LoVo (cell line): ENCODE data around the gene RAB36.

ENCODE experiments used
- DNase-seq: peaks from one replicate; pipeline ENCODE4 v3.0.0-alpha.2; 2016; ENCODE audit warnings: low spot score

Gene RAB36

GRCh38 chr22:23182309-23183060 lies 37.2 kb downstream of the RAB36 start:
- no peak for DNase-seq

DNA sequence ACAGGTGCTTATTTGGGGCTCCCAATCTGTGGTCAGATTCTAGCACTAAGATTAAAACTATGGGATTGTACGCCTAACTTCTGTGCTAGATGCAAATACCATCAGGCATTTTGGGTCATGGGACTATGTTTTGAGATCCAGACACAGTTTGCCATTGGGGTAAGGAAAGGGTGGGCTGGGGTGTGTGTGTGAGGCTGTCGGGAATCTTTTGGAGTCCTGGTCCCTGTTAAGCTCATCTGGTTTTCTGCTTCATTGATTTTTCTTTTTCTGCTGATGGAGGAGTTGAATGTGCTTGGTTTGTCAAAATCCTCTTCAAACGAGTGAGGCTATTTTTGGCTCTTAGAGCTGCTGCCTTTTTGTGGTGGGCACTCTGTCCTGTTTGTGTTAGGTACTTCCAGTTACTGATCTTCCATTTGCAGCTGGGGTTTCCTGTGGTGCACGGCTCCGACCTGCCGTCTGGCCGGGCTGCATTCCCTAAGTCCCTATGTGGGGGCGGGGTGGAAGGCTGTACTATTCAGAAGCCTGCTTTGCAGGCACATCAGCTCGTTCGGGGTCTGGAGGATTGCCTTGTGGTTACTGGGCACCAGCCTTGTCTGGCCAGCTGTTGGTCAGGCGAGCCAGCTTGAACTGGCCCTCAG lies 37.9 kb downstream of the RAB36 start:
- DNase-seq = no peak

GRCh38 chr22:23184100-23184763 lies 39.0 kb downstream of the RAB36 start:
- DNase-seq = no peak

DNA sequence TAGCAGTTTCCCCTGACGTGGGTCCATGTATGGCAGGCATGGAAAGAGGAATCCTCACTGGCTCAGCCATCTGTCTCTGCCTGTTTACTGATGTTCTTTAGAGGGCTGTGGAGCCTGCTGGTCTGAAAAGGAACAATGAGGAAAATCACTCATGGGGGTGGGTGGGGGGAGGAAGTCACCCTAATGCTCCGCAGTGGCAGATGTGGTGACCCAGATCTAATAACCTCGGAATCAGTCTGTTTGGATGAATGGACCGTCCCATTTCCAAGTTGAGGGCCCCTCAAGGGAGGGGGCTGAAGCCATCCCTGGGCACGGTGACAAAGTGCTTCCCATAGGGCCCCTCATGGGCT lies 39.5 kb downstream of the RAB36 start:
- DNase-seq = no peak

DNA sequence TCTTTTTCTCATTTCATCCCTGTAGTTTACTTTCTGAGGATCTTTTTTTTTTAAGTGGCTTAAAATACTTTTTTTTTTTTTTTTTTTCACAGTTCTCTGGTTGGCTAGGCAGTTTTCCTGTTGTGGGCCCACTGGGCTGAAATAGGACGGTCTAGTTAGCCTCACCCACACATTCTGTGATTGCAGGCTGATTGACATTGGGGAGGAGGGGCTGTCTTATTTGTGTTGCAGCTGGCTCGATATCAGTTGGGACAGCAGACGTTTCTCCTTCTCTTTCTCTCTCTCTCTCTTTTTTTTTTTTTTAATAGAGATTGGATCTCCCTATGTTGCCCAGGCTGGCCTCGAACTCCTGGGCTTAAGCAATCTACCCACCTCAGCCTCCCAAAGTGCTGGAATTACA lies 41.9 kb downstream of the RAB36 start:
- no peak for DNase-seq

- no peak for DNase-seq
Measured at GRCh38 chr22:23187871-23188700, 42.8 kb downstream of the RAB36 start.

DNA sequence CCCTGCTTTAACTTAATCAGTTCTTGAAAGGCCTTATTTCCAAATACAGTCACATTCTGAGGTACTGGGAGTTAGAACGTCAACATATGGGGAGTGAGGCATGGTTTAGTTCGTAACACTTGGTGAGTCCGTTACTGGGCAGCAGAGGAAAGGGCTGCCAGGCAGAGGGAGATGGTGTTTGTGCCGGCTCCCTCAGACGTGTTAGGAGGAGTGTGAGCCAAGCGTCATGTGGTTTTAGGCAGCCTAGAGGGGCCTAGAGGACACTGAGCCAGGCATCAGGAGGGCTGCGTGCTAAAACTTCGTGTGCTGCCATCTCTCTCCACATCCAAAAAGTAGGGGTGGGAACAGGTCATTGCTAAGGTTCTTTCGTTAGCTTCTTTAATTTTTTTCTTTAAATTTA lies 45.2 kb downstream of the RAB36 start:
- DNase-seq = no peak

- no peak for DNase-seq
Measured at GRCh38 chr22:23192133-23192532, 46.9 kb downstream of the RAB36 start.

DNA sequence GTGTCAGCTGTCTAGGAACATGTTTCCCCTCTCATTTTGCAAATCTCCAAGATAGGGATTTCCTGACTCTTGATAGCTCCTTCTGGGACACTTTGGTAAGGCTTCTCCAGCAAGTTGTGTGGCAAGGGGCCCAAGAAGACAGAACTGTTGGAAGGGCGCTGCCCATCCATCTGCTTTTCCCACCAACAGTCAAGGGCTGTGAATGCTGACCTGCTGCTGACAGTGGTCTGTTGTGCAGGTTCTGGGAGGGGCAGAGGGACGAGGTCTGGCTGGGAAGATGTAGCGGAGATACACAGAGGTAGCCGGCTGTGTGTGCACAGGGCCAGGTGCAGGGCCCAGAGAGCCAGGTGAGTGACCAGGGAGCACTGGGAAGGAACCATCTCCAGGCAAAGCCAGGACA lies 47.3 kb downstream of the RAB36 start:
- DNase-seq = no peak

GRCh38 chr22:23193196-23193827 lies 48.0 kb downstream of the RAB36 start:
- DNase-seq = no peak

- no peak for DNase-seq
Measured at GRCh38 chr22:23193882-23194281, 48.6 kb downstream of the RAB36 start.

DNA sequence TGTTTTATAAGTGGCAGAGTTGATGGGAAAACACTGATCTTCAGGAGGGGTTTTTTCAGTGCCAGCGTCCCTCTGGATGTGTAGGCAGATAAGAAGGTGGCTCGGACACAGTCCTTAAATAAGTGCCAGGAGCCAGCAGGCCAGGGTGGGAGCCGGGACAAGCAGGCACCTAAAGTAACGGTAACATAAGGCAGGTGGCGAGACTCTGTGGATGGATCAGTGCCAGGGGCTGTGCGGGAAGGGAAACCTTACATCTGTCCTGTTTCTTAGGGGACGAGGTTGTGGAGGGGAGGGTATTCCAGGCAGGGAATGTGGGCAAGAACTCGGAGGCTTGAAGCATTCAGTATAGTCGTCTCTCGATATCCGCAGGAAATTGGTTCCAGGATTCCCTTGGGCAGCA lies 50.9 kb downstream of the RAB36 start:
- DNase-seq = no peak

DNA sequence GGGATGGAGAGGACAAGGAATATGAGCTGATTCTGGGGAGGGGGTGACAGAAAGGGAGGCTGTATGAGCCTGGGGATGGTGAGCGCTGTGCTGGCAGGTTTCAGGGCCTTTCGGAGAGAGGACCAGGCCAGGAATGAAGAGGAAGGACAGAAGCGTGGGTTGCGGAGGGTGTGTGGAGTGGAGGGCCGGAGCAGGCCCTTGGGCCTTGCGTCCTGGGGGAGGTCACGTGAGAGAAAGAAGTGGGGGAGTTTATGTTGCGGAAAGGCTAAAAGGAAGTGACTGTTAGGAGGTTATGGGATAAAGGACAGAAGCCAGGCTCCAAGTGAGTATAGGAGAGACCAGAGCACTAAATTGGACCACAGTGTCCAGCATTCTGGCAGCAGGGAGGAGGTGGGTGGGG lies 52.6 kb downstream of the RAB36 start:
- no peak for DNase-seq

DNA sequence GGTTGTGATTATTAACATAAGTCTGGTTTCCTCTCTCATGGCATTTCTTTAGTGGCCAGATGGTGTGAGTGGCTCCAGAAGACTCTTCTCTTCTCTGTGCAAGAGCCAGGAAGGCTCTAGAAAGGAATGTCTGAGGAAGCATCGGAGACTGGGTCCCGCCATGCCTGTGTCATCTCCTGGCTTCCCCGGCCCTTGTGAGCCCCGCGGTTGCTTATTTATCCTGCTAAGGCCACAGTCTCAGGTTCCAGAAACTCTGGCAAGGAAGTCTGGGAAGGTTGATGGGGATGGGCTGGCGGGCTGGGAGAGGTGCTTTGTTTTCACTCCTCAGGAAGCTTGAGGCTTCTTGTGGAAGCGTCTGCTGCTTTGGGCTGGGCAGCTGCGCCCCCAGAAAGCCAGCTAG lies 53.9 kb downstream of the RAB36 start:
- no peak for DNase-seq

DNA sequence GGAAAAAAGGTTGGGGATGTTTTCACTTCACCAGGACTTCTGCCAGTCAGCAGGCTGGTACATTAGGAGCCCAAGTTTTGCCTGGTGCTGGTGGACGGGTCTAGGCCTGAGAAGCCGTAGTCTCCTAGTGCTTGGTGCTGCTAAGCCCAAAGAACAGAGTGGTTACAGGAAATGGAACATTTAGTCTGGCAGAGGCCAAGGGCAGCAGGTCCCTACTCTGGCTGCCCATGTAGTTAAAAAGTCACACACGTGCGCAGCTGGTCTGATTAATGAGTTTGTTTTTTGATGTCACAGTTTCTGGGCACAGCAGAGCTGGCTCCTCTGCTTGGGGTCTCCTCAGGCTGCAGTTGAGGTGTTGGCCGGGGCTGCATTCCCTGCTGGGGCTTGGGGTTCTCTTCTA lies 55.6 kb downstream of the RAB36 start:
- DNase-seq = no peak

- no peak for DNase-seq
Measured at GRCh38 chr22:23202812-23203451, 57.7 kb downstream of the RAB36 start.

GRCh38 chr22:23203452-23204124 lies 58.3 kb downstream of the RAB36 start:
- DNase-seq = no peak

DNA sequence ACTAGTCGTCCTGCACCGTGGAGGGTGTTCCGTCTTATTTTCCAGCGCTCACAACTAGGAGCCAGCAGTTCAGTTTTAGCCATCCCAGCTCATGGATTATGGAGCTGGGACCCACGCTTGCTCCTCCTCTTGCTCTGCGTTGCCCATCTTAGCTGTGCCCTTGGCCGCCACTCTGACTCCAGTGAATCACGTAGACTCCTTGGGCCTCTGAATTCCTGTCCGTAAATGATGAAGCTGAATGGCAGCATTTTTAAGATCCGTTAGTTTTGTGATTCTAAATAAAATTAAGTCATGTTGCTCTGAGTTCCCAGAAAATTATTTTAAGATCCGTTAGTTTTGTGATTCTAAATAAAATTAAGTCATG lies 58.8 kb downstream of the RAB36 start:
- no peak for DNase-seq

DNA sequence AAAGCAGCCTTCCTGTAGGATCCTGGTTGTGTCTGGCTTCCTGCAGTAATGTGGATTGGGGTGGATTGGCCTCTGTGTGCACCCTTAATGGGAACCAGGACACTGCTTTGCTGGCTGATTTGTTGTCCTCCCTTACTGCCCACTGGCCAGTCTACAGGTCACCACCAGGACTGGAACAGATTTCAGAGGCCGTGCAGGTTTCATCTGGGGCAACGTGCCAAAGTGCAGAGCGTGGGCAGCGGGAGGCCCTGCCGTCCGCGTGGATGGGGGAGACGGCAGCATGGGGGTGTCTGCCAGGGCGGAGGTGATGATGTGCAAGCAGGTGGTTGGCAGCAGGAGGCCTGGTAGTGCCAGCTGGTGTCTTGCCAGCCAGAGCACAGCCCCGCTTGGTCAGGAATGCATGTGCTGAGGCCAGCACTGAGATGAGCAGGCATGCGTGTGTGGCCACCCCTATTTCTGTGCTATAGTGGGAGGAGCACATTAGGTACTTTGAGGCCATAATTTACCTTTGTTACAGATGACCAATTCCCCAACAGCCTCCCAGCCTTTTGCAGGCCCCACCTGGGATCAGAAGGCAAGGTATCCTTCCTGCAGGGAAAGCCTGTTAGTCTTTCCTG lies 59.4 kb downstream of the RAB36 start:
- no peak for DNase-seq

GRCh38 chr22:23205339-23206049 lies 60.2 kb downstream of the RAB36 start:
- DNase-seq = no peak
